HG03432 (cell line): ENCODE results near the gene ECI1.
"Not testable (repeated sequence)": the region's sequence is repeated elsewhere in the genome, so short reads cannot be mapped to it uniquely, and the experiment has no call there.

ENCODE experiments used
- ATAC-seq: cut with Tn5 transposase; IDR thresholded peaks from one replicate; pipeline ENCODE4 v1.9.1; 2021; ENCODE audit warnings: mild to moderate bottlenecking, moderate library complexity; ENCODE audit not compliant: unreplicated experiment

Gene ECI1

DNA sequence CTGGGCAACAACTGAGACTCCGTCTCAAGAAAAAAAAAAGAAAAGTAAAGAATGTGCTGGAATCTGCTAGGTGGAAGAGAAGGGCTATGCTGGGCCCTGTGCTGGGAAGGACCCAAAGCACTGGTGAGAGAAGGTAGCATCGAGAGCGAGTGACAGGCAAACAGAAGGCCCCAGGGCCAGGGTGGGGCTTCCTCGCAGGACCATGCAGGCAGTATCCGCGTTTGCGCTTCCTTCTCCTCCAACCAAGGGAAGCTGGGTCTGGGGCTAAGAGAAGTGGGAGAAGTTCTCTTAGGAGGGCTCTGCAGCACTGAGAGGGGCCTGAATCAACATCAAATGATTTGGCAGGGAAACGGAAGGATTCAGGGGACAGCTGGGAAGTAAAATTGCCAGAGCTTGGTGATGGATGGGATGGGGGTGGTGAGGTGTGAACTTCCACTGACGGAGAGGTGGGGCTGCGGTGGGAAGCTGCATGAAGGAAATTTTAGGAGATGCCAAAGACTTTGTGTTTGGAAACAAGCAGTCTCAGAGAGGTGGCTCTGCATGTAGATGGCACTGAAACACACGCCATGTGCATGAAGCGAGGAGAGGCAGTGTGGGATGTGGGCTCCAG, 5.2 kb upstream of the ECI1 start:
- ATAC-seq, result no peak

DNA sequence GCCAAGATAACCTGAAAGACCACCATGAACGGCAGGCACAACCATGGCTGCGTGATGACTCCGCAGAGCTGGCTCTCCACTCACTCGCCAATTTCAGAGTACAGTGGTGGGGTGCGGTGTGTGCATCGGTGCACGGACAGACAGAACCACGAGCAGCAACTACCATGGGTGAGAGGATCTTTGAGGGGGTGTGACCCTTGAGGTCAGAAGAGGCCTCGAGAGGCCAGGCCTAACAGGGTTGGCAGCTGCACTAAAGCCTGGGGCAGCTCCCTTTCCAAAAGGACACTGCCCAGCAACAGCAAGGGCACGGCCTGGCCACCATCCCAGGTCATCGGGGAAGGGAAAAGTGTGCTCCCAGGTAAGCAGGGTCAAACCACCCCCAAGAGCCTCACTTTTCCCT, 1.9 kb upstream of the ECI1 start:
- ATAC-seq, result no peak

DNA sequence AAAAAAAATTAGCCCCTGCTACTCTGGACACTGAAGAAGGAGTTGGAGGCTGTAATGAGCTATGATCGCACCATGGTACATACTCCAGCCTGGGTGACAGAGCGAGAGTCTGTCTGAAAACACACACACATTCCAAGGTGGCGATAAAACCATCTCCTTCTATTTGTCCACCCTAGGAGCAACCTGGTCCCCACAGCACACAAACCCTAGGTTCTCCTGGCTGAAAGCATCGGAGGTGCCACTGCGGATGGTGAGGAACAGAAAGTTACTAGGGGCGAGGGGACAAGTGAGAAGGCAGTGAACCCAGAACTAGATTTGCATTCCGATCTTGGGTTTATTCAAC, 1.4 kb upstream of the ECI1 start:
- ATAC-seq, result no peak

DNA sequence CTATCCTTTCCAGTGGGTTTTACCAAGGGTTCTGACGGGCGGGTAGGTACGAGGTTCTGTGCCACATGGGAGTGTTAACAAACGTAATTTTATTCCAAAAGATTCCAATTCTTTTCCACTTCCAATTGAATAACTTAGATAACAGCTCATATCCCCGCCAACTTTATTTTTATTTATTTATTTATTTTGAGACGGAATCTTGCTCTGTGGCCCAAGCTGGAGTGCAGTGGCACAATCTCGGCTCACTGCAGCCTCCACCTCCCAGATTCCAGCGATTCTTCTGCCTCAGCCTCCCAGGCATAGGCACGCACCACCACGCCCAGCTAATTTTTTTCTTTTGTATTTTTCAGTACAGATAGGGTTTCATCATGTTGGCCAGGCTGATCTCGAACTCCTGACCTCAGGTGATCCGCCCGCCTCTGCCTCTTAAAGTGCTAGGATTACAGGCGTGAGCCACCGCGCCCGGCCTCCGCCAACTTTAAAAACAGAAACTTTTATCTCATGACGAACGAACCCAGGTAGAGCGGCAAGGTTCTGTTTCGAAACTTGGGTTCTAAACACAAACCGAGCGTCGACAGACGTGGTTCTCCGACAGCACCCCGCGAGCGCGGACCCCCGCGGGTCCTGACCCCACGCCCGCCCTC, 613 bp downstream of the ECI1 start:
- ATAC-seq, result no peak

DNA sequence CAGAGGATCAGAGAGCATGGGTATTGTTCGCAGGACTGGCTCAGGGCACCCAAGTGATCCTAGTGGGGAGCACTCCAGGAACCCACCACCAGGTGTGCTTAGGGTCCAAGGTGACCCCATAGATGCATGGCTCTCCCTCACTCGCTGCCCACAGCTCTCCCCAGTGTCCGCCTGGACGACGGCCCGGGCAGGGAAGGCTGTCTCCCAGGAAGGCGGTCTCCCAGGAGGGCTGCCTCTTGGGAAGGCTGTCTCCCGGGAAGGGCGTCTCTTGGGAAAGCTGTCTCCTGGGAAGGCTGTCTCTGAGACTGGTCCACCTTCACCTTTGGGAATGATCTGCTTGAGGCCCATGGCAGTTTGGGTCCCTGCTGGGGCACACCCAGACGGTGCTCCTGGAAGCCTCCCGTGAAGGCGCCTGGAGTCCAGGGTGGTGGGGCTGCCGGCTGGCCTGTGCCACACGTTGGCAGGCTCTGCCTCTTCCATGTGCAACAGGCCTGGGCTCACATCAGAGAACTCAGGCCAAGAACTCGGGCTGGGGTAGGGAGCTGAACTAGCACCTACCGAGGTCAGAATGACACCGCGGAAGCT, 5.0 kb downstream of the ECI1 start:
- no peak for ATAC-seq

DNA sequence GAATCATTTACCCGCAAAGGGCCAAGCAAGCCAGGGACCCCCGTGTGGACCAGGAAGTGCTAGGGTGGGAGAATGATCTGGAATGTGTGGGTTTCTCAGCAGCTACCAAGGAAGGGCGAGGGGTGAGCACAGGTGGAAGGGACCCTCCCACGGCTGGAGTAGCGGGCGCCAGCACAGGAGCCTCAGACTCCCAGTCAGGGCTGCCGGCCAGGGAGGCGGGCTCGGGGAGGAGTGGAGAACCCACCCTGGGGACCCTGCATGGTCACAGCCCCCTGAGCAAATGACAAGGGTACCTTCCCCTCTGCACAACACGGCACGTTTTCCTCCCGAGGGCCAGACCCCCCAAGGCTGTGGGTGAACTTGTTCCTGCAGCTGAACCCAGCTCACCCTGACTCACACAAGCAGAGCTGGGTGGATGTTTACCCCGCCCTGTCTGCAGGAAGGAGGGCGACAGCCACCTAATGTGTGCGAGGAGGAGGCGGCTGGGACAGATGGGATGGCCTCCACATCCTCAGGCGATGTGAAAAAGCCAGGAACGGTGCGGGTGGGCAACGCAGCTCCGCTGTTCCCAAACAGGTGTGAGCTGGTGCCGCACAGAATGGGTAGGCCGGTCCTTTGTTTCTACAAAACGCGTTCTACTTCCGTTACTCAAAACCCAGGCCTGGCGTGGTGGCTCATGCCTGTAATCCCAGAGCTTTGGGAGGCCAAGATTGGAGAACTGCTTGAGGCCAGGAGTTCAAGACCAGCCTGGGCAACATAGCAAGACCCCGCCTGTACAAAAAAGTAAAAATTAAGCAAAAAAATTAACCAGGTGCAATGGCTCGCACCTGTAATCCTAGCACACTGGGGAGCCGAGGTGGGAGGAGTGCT, 6.2 kb downstream of the ECI1 start:
- ATAC-seq, result no peak

DNA sequence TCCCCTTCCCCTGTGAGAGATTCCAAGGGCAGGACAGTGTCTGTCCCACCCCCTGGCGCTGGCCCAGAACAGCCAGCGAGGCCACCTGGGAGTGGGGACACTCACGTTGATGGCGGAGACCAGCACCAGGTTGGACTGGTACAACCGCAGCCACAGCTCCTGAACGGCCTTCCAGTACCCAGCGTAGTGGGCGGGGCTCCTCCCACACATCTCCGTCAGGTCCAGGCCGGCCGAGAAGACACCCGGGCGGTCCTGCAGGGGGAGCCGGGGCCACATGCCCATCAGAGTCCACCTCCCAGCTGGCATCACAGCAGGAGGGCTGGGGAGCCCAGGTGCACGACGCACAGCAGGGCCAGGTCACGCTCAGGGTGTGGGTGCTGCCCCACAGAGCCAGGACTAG, 7.1 kb downstream of the ECI1 start:
- no peak for ATAC-seq

DNA sequence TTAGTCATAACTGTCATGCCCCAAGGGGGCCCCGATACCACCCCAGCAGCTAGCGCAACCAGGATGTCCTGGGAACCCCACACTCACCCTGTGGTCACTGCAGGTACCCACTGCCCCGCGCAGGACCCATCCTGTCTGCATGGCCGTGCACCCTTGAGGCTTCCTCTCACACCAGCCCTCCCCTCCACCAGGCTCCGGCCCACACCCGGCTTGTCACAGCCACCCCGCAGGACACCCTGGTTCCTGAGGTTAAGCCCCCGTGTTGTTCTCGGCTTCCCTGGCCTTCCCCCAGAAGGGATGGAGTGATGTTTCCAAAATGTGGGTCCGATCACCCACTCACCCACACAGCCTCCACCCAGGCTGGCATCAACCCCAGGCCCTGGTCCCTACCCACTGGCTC, 7.6 kb downstream of the ECI1 start:
- no peak for ATAC-seq

DNA sequence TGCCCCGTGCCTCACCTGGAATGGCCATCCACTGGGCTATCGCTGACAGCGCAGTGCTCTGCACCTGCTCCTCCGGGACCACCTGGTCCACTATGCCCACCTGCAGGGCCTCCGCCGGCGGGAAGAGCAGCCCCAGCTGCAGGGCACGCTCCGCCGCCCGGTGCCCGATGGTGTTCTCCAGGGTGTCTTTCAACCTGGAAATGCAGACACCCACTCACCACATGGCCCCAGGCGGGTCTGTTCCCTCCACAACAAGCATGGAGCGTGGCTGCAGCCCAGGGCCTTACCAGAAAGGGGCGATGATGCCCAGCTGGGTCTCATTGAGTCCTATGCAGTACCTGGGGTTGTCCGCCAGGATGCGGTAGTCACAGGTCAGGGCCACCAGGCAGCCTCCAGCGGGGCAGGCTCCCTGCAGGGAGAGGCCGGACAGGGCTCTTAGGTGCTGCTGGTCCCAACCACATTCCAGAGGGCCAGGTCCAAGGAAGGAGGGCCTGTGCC, 8.3 kb downstream of the ECI1 start:
- ATAC-seq, result no peak

DNA sequence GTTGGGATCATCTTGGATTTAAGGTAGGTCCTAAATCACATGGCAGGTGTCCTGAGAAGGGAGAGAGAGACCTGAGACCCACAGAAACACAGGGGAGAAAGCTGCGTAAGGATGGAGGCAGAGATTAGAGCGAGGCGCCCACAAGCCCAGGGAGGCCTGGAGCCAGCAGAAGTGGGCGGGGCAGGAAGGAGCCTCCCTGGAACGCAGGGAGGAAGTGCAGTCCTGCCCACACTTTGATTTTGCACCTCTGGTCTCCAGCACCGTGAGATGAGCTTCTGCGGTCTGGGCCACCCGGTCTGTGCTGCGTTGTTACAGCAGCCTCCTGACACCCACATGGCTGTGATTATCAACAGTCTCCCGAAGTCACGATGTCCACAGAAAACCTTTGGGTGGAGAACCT, 8.8 kb downstream of the ECI1 start:
- no peak for ATAC-seq

DNA sequence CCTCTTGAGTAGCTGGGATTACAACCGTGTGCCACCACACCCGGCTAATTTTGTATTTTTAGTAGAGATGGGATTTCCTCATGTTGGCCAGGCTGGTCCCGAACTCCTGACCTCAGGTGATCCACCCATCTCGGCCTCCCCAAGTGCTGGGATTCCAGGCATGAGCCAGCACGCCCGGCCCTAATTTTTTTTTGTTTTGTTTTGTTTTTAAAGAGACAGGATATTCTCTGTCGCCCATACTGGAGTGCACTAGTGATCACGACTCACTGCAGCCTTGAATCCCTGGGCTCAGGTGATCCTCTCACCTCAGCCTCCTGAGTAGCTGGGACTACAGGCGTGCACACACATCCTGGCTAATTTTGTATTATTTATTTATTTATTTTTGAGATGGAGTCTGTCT, 11.1 kb downstream of the ECI1 start:
- not testable (repeated sequence) for ATAC-seq

DNA sequence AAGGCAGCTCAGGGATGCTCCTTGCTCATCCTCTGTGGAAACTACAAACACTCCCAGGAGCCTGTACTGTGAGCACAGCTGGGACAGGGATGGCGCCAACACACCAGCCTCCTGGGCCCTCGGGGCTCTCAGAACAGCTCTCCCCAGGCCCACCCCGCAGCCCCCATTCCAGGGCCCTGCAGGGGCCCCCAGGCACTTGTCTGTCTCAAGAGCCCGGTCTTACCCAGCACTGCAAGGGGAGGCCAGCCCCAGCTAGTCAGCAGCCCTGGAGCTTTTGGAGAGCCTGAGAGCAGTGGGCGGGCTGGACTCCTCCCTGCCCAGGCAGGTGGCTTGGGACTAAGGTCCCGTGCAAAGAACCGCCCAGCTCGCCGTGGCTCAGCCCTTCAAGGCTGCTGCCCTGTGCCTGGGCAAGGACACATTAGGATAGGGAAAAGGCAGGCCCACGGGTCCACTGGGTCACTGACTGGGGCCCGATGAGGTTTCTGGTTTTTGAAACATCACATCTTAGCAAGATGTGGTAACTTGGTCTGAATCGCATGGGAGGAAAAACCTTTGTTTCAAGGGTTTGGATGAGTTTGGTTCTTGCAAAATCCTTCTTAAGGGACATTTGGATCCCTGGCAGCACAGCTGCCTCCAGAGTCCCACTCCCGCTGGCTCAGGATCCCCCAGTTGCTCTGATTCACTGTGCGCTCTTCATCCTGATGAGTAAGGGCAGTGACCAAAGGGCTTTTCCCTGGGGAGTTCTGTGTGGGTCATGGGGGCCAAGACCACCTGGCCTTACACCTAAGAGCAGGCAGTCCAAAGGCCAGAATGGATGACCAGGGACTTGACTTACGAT, 12.3 kb downstream of the ECI1 start:
- no peak for ATAC-seq

DNA sequence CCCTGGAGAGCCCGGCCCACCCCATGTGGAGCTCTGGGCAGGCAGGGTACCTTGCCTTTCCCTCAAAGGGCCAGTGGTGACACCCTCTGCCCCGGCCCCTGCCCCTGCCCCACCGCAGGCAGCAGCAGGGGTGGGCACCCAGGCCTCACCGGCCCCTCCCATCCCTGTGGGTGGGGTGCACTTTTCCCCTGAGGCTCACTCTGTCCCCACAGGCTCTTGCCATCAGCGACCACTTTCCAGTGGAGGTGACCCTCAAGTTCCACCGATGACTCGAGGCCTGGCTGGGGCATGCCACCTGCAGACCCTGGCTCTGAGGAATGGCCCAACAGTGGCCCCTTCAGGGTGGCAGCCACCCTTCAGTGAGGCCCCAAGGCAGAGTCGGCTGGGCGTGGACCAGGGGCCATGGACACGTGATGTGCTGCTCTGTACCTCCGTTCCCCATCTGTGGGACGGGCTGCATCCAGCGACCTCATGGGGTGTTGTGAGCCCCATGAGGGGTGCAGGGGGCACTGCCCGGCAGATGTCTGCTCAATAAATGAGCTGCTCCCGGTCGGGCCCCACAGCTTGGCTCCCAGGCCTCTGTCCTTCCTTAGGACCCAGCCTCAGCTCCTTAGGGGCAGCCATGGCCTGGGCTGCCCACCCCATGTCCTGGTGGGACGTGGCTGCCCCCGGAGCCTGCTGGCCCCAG, 13.1 kb downstream of the ECI1 start:
- ATAC-seq, result no peak

DNA sequence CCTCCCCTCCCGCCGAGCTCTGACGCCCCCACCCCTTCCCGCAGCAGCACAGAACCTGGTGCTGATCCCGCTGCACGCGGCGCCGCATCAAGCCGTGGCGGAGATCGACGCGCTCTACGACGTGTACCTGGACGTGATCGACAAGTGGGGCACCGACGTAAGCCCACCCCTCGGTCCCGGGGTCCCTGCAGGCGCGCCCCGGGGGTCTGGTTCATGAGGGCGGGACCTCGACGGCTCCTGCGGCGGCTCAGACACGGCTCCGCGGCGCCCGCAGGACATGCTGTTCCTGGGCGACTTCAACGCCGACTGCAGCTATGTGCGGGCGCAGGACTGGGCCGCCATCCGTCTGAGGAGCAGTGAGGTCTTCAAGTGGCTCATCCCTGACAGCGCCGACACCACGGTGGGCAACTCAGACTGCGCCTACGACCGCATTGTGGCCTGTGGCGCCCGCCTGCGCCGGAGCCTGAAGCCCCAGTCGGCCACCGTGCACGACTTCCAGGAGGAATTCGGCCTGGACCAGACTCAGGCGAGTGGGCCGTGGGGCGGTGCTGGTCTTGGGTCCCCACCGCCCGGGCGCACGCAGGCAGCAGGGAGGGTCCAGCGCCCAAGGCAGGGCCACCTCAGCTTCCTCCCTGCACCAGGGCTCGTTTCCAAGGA, 13.8 kb downstream of the ECI1 start:
- no peak for ATAC-seq

DNA sequence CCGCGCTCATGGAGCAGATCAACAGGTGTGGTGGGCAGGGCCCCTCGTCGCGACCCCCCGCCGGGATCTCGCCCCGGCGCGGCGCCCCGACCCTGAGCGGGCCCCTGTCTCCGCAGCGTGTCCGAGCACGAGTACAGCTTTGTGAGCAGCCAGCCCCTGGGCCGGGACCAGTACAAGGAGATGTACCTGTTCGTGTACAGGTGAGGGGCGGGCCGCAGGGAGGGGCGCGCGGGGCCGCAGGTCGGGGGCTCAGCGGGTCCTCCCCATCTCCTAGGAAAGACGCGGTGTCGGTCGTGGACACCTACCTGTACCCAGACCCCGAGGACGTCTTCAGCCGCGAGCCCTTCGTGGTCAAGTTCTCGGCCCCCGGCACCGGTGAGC, 14.3 kb downstream of the ECI1 start:
- ATAC-seq, result no peak

DNA sequence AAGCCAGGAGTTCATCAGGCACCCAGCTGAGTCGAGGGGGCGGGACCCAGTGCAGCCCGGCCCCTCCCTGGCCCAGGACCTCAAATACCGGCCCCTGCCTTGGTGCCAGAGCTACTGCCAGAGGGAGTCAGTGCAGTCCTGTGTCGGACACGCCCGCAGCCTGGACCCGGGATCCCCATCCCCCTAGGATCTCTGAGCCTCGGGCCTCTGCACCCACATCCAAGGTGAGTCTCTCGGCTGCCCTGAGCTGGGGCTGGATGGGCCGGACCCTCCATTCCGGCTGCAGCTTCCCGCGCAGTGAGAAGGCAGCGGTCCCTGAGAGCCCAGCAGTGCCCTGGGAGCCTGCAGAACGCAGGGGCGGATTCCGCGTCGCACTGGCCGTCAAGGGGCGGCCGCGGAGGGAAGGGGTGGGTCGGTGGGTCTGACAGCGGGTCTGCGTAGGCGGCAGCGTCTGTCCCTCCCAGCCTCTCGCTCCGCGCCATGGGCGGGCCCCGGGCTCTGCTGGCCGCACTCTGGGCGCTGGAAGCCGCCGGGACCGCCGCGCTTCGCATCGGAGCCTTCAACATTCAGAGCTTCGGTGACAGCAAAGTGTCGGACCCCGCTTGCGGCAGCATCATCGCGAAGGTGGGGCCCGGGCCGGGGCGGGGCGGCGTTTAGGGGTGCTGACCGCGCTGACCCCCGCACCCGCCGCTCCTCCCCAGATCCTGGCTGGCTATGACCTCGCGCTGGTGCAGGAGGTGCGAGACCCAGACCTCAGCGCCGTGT, 14.9 kb downstream of the ECI1 start, which contains the start of gene DNASE1L2:
TSS of gene DNASE1L2 (plus strand) at position 108 of the 765 bp plus-strand sequence. CDS start at position 481, 373 bp downstream.
- no peak for ATAC-seq

DNA sequence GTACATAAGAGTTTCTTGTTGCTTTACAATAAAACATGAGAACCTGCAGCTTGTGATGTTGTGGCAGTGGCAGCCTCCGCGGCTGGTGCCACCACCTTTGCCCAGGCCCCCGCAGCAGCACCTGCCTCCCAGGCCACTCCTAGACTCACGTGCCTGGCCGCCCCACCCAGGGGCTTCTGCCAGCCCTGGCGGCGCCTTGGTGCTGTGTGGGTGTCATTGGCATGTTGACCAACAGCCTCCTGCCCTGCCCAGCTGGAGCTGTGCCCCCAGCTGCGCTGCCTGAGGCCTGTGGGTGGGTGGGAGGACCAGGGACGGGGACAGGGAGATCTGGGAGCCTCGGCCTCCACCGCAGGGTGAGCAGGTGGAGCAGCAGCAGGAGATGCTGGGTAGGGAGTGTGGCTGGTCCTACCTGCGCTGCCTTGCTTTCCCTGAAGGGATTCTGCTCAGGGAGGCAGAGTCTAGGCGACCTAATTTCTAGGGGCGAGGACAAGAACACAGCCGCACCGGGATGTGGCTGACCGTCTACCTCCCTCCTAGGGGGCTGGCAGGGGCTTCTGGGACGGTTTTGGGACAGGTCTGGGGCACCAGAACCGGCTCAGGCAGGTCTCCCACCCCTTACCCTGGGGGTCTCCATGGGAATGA, 15.6 kb downstream of the ECI1 start:
- no peak for ATAC-seq

DNA sequence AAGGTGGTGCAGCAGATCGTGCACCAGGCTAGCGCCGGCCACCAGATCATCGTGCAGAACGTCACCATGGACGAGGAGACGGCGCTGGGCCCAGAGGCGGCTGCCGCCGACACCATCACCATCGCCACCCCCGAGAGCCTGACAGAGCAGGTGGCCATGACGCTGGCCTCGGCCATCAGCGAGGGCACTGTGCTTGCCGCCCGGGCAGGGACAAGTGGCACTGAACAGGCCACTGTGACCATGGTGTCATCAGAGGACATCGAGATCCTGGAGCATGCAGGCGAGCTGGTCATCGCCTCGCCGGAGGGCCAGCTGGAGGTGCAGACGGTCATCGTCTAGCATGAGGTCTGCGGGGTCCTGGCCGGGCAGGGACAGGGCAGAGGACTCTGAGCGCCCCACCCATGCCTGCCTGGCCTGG, 16.1 kb downstream of the ECI1 start:
- ATAC-seq, result no peak
